CD4-positive, alpha-beta T cell treated with Interleukin-1 beta for 1 hour (primary cell): ENCODE data around the gene RAI1.

Experiments
- DNase-seq, 2 donors: peaks; one replicate each; pipeline ENCODE4 v3.0.0-alpha.2; 2020 to 2022

Gene RAI1

DNA sequence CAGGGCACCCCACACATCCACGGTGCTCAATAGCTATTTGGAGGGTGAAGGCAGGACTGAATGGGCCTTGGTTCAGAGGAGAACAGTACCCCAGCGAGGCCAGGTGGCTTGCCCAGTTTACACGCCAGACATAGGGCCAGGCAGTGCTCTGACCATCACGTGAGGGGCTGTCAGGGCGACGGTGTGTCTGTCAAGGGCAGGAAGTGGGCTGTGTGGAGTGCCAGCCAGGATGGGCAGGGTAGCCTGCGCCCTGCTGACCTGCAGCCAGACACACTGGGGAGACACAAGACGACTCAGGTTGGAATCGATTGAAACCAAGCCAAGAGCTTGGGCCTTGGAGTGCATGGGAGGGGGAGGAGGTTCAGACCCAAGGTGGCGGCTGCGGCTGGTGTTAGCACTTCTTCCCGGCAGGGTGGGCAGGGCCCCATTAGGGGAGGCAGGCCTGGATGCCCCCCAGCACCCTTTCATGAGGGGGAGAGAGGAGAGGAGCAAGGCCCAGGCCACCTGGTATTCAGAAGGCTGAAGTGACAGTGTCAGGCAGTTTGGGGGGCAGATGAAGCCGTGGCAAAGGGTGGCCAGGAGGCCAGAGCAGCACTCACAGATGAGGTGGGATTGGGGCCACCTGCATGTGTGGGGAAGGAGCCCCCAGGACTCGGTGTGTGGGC lies 87.3 kb downstream of the RAI1 start:
- DNase-seq = no peak

DNA sequence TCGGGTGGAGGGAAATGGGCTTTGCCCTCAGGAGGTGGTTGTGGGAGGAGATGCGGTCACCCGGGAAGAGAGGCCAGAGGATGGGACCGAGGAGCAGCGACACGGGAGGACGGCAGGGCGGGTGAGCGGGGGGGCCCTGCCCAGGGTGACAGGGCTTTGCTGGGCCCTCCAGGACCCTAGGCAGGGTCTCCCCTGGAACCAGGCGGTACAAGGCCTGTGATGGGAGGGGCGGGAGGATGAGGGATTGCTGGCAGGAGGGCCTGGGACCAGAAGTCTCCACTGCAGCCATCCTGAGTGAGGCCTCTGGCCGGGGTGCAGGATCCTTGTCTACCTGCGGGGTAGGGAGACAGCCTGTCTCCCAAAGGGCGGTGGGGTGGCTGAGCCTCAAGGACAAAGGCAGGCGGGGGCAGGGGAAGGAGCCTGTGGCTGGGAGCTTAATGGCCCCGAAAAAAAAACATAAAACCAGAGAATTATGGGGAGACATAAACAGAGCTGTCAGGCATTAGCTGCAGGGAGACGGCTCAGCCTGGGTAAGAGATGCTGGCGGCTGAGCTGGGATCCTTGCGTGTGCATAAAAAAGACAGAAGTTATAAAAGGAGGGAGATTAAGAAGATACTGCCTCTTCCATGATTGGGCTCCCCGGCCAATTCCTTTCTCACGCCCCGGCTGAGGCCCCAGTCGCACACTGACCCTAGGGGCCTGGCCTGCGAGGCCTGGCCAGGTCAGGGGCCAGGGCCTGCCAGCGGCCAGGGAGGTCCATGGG lies 88.8 kb downstream of the RAI1 start:
- DNase-seq = no peak

DNA sequence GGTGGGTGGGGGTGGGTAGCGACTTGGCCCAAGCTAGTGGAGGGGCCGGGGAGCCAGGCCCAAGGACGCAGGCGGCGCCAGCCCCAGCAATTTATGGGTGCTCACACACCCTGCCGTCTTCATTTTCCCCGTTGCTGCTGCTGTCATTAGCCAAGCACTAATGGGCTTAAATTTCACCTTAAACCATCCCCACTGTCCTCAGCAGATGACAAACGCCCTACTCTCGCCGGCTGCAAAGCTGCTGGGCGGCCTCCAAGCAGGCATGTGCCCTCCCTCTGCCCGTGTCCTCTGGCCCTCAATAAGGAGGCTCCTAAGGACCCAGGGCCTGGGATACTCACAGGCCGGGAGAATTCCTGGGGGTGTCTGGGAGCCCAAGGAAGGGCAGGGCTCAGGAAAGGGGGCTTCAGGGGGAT lies 89.4 kb downstream of the RAI1 start:
- no peak for DNase-seq

DNA sequence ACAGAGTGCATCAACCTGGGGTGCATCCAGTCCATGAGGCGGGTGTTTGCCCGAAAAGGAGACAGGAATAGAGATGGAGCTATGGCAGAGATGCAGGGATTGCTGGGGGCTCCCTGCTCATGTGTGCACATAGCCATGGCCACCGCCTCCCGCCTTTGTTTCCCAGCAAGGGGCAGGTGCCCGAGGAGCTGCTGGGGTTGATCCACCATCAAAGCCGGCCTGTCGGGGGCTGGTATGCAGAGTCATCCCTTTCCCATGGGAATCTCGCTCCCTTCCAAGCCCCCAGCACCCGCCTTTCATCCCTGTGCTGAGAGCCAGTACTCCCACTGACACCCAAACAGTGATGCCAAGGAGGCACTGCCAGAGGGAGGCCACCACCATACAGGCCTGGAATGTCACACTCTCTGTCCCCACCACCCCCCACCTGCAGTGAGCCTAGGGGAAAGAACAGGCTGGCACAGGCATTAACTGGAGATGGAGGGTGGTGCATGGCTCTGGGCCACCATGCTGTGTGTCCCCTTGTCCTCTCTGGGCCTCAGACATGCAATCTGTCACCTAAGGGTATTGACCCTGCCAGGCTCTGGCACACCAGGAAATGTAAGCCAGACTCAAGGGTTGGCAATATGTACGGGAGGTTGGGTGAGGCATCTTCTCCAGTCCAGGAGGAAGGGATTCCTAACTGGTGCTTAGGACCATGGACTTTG lies 90.4 kb downstream of the RAI1 start:
- no peak for DNase-seq

DNA sequence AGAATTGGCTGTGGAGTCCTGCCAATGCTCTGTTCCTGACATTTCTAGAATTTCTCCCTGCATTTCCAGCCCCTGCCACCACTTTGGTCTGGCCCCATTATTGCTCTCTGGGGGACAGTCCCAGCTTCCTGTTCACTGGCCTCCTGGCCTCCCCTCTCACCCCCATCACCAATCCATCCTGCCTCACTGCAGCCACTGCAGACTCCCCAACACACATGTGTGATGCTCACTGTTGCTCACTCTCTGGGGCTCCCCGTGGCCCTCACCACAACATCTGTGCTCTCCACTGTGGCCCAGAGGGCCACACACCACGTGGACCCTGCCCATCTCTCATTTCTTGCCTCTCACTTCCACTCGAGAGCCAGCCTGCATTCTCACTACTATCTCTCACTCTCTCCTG lies 91.0 kb downstream of the RAI1 start:
- no peak for DNase-seq

DNA sequence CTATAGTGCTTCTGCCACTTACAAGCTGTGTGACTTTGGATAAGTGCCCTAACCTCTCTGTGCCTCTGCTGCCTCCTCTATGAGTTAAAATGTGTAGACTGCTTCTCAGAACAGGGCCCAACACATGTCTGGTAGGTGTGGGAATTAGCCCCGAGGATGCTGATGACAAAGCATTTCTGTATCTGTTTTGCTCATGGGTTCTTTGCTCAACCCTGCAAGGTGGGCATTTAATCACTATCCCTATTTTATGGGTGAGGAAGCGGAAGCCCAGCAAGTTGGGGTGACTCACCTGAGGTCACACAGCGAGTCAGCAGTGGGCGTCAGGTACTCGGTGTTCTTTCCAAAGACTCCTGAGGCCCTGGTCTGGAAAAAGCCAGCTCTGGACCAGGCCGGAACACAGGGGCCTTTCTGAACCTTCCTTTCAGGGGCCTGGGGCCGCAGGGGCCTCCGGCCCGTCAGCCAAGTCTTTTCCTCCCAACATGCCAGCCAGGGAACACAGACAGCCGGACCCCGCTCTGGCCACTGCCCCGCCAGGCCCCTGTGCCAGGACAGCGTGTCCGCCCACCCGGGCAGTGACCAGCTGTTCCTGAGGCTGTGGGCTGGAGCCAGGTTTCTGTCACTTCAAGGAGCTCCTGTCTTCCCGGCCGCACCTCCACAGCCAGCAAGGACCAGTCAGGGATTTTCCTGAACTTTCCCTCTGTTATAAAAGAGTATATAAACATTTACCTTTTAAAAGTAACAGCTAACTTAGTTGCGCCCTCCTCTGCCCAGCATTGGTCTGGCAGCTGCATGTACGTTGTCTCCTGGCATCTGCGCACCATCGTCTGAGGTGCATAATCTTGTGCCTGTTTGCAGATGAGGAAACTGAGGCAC lies 93.0 kb downstream of the RAI1 start:
- no peak for DNase-seq

DNA sequence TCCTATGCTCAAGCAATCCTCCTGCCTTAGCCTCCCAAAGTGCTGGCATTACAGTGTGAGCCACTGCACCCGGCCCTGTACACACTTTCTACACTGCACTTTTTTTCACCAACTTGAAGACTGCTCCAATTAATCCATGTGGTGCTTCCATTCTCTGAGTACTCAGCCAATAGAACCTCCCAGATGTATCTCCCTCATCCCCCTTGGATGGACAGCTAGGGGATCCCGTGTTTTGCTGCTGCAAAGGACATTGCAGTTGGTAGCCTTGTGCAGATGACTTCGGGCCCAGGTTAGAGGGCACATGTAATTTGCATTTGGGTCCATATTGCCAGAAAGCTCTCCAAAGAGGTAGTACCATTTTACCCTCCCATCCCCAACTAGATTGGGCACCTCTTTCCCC lies 95.6 kb downstream of the RAI1 start:
- no peak for DNase-seq

DNA sequence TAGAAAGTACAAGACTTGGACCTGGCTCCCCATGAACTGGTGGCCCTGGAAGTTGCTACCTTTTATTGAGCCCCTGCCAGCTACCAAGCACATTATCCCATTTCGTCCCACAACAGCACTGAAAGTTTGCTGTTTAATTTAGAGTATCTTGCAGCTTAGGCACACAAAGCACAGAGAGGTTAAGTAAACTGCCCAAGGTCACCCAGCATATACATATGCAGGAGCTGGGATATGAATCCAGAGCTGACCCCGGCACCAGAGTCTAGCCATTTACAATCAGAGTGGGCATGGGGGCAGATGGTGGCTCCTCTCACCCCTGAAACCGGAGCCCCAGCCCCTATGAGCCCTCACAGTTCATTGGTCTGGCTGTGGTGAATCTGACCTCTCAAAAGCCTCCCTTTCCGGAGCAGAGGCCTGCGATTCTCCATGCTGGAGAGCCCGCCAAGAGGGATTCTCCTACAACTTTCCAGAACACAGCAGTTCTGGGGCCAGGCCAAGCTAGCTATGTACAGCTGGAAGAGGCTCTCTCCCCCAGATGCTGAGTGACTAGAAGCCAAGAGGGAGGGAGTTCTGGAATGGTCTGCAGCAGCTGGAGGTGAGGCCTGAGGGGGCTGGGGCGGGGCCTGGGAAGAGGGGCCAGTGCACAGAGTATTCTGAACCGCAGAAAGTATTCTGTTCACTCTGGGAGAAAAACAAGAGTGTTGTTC lies 97.2 kb downstream of the RAI1 start:
- DNase-seq = no peak

DNA sequence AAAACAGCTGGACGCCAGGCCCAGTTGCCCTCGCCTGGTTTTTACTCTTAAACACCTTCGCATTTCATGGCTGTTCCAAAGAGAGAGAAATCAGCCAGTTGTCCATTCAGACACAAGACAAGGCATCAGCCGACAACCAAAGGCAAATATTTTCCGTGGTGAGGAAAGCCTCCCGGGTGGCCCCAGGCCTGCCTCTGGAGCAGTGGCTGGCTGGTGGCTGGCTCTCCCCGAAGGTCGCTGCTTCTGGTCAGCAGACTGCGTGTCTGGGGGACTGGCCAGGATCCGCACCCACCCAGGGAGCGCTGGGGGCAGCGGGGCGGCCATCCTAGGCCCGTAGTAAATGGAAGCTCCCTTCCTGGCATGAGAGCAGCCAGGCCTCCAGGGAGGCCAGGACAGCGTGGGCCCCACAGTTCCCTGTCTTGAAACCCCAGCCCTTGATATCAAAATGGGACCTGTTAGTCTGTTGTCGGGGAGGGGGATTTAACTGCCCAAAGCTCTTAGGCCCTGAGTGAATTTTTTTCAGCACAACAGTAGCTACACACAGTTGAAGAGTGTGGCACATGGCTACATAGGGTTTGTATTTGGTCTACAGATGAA lies 97.9 kb downstream of the RAI1 start:
- DNase-seq = no peak

DNA sequence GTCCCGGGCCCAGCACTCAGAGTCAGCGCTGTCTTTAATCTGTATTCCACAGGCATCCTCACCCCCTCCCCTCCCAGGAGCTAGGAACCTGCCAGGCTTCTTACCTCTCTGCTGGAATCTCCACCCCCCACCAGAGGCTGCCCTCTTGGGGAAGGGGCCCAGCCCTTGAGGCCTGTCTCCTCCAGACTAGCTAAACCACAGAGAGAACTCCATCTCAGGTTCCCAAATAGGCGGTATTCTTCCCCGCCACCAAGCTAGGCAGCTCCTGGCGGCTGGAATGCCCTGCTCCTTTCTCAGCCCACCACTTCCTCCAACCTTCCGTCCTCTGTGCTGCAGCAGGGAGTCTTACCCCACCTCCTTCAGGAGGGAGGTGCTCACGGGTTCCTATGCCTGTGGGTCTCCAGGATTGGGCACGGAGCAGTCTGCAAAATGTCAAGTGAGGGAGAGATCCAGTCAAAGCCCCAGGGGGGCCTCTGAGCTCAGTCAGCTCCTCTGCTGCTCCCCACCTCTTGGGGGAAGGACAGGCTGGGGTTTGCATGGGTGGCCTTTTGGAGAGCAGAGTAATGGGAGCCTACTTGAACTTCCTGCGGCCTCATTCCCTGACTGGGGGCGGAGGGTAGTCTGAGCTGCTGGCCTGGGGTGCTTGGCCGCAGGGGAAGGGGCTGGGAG lies 99.8 kb downstream of the RAI1 start:
- DNase-seq = no peak

DNA sequence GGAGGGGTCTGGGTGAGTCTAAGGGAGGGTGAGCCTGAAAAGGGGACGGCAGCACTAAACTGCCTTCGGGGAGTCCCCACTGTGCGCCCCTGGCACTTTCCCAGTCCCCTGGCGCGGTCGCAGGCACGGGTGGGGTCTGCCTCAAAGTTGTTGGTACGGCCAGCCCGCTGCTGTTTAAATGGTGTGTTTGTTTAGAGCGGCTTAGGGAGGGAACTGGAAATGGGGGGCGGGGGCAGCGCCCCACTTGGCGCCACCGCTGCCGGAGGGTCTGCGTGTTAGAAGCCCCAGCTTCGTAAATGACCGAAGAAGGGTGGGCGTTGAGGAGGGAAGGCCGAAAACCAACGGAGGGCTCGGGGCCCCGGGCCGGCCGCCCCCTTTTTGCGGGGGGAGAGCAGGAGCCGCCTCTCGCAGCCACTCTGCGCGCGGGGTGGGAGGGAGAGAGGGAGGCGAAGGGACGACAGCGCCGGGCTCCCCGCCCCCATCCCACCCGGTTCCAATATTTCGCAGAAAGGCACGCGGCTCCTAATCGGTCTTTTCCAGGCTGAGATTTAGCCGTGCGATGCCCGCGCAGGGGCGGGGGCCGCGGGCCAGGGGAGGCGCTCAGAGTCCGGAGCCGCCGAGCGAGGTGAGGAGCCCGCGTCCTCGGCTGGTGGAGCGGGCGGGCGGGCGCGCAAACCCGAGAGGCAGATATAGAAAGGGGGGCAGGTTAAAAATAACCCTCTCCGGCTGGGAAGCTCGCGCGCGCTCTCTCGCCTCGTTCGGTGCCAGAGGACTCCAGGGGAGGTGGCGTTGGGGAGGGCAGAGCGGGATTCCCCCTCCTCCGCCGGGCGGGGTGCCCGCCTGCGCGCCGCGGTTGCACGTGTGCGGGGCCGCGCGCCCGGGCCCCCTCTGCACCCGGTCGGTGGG lies 100.6 kb downstream of the RAI1 start:
- peak; percentile 29 to 46 for DNase-seq

DNA sequence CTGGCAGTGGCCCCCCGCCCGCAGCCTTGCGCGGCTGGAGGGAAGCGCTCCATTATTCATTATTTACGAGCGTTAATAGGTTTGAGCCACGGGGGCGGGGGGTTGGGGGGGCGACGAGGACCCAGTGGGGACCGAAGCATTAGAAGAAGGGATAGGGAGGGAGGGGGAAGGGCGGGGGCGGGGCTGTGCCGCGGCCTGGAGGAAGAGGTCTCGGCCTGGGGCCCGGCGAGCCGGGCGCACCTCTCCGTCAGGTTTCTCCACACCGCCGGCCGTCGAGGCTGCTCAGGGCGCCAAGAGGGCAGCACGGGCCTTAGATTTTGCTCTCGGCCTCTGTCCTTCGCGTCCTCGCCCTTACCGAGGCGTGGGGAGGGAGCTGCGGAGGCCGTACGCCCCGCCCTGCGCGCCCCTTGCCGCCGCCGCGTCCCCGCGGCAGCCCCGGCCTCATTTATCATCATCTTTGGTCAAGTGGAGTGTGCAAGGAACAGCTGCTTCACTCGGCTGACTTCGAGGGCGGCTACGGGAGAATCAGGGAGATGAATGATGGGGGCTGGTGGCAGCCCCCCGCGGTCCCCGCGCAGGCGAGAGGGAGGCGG lies 101.4 kb downstream of the RAI1 start:
- DNase-seq = no peak

DNA sequence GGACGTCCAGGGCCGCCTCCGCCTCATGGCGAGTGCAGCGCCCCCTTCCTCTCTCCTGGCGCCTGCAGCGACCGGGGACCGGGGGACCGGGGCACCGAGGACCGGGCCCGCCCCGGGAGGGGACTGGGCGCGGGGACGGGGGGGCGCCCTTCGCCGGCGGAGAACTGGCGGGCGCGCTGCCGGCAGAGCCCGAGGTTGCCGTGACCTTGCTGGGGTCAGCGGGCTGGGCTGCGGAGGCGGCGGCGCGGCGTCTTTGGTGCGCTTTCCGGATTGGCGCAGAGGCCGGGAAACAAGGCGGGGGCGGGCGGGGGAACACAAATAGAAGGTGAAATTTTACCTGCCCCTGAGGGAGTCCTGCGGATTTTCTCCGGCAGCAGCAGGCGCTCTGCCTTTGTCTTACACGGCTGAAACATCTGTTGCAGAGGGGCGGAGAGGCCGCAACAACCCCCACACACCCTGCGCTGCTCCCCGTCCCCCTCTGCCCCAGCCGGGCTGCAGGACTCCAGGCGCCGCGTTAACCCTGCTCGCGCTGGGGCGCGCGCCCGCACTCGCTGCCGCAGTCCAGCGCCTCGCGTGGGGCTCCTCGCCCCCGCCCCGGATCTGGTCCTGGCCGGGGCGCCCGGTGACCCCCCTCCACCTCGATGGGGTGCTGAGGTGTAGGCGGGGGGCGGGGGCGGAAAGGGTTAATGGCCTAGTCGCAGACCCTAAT lies 102.0 kb downstream of the RAI1 start:
- peak; percentile 49 to 66 for DNase-seq

DNA sequence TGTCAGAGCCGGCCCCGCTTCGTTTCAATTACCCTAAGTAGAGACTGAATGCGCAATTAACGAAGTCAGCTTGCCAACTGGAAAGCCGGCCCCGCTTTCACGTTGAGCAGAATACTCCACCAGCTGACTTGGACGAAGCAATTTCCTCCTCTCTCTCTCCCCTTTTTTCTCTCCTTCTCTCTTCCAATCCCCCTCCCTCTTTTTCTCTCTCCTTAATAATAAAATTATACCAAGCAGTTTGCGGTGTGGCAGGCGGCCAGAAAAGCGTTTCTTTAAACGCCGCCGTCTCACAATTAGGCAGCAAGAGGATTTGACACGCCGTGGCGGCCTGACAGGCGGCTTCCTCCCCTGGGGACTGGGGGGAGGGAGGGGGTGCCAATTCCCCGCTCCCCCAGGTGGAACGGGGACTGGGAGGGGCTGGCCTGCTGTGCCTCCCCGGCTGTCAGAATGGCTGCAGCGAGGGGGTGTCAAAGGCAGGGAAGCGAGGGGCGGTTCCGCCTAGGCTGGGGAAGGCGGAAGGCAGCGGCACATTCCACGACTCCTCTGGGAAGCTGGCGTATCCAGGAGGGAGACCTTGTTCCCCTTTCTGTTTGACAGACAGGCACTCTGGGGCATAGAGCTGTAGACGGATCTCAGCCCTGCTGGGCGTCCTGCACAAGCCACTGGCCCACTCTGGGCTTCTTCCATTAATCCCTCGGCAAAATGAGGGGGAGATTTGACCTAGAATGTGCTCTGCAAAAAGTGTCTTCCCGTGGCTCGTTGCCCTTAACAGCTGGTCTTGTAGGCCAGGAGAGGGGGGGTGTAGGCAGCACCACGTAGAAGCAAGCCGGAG lies 102.8 kb downstream of the RAI1 start:
- peak; percentile 25 to 60 for DNase-seq

DNA sequence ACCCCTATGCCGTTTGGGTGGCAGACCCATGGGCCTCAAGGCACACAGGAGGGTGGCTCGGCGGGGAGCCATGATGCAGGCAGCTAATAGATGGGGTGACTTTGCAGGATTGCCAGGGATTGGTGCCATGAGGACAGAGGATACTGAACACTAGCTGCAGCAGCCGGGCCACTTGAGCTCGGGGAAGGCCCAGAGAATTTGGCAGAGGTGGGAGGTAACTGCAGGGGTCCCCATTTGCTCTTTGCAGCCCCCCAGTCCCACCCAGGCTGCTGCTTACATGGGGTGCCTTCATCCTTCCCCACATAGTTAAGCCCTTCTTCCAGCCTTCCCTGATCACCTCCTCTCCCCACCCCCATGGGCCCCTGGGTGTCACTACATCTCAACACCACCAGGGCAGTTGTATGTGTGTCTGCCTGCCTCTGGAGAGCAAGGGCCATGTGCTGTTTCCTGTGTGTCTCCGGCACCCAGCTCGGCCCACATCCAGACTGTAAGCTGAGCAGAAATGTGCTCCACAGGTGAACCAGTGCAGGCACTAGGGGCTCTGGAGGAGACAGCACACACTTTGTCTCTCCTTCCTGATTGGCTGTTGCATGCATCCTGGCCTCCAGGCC lies 103.5 kb downstream of the RAI1 start:
- DNase-seq = peak in 1 of 2 donors; percentile 27

DNA sequence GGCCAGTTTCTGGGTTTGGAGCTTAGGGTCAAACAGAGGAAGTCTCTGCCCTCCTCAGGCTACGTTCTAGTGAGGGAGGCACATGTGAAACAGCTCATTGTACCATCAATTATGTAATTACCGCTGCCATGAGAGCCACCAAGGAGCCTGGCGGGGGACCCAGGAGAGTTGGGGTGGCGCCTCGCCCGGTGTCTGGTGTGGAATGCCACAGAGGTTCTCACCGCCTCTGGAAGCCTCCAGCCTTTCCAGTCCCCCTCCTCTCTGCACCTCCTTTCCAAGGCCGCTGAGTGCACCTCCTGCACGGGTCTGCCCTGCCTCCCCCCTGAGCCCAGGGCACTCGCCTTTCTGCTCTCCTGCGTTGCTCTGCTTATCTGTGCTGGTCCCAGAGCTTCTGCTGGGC lies 104.1 kb downstream of the RAI1 start:
- no peak for DNase-seq

DNA sequence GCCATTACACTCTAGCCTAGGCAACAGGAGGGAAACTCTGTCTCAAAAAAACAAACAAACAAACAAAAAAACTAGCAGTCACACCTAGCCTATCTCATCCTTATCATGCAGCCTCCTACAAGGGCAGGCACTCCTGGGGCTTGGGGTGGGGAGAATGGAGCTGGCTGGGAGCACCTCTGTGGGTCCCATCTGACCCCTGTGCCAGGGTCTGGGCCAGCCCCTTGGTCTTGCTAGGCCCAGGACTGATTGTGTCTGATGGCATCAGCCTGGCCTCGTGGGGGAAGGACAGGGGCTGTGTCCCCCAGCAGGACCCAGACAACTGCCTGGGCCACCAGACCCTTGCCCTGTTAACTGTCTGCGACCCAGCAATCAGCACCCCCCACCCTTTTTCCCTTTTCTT lies 105.7 kb downstream of the RAI1 start:
- no peak for DNase-seq

DNA sequence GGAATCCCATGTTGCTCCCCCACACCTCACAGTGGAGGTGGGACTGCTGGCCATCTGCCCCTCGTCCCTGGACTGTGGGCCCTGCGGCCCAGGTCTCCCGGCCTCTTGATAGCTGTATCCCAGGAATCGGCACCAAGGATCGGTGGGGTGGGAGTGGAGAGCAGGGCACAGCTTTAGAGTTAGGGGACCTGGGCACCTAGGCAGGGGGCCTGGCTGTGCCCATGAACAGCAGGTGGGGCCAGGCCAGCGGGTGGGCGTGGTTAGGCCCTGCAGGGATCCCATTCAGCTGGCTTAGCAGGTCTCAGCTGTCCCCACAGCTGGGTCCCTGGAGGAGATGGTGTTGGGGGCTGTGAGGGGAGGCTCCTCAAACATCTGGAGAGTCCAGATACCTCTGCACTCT lies 106.3 kb downstream of the RAI1 start:
- no peak for DNase-seq
